ENCODE data around the gene ECT2L. TPM values are rescaled to one million over a fixed set of nuclear protein-coding genes. Genes with fewer than 3 reads are reported as not detected.

The ECT2L gene
- total RNA-seq, 1 experiment from 2014 or later: not detected

- H3K4me2 ChIP-seq (ENCODE audit: low read length): no peak overlapping the region
- POLR2A ChIA-PET: no interaction called here
- no peaks in the 10 kb centered on the region for H3K9me2 ChIP-seq (ENCODE audit: insufficient read depth)
- no peaks in the 10 kb centered on the region for H4K20me1 ChIP-seq (ENCODE audit: insufficient read depth)
- no peak for TF ChIP-seq ZNF274 (IDR thresholded peaks at IDR 0.05; ENCODE audit: low read depth, low read length)
- no peak for TF ChIP-seq REST (IDR thresholded peaks at IDR 0.05; ENCODE audit: low read depth)
- TF ChIP-seq EZH2phosphoT487 (IDR thresholded peaks at IDR 0.05; ENCODE audit: borderline replicate concordance): no peak
- TF ChIP-seq CBX3 (IDR thresholded peaks at IDR 0.05; ENCODE audit: low read depth): no peak
- no peak for TF ChIP-seq ATF3 (IDR thresholded peaks at IDR 0.05)
- no peak for TF ChIP-seq POLR2A (IDR thresholded peaks at IDR 0.05; ENCODE audit: borderline replicate concordance, extremely low read depth, insufficient read depth, insufficient read length)
- TF ChIP-seq YY1 (IDR thresholded peaks at IDR 0.05; ENCODE audit: extremely low read depth, insufficient replicate concordance, low read depth, low read length): no peak
- no peak for TF ChIP-seq ELF1 (IDR thresholded peaks at IDR 0.05; ENCODE audit: borderline replicate concordance, low read depth)
- TF ChIP-seq POLR2AphosphoS5 (IDR thresholded peaks at IDR 0.05; ENCODE audit: low read depth, low read length): no peak
- no peak for TF ChIP-seq EZH2 (IDR thresholded peaks at IDR 0.05)
- no peak for TF ChIP-seq ZBTB33 (IDR thresholded peaks at IDR 0.05; ENCODE audit: extremely low read depth, insufficient replicate concordance, low read length)
- TF ChIP-seq RAD21 (IDR thresholded peaks at IDR 0.05; ENCODE audit: low read depth): no peak
- TF ChIP-seq EGR1 (IDR thresholded peaks at IDR 0.05; ENCODE audit: low read depth): no peak
- TF ChIP-seq JUND (IDR thresholded peaks at IDR 0.05): no peak
- no peak for TF ChIP-seq TCF7L2 (IDR thresholded peaks at IDR 0.05; ENCODE audit: borderline replicate concordance, extremely low read depth, insufficient read depth, insufficient read length)
- no peak for TF ChIP-seq CTCF (IDR thresholded peaks at IDR 0.05 in 2 of 3, conservative IDR thresholded peaks at IDR 0.05 in 1 of 3; ENCODE audit: borderline replicate concordance in 1 of 3, insufficient read depth in 1 of 3, low read depth in 2 of 3, low read length in 2 of 3)
- H3K9ac ChIP-seq (ENCODE audit: low read length): no peak overlapping the region
- DNase-seq (ENCODE audit: low read depth, low spot score): no peak
- RAD21 ChIA-PET (ENCODE audit: low non-redundant PET in 1 of 2, low total read pairs in 2 of 2, uncharacterized antibody in 2 of 2, unreplicated experiment in 2 of 2): no interaction called here
- H3K4me1 ChIP-seq (ENCODE audit: control insufficient read depth in 1 of 2, insufficient read depth in 2 of 2, low read length in 2 of 2): no peaks in the 10 kb centered on the region
- intact Hi-C loops (cut with micrococcal nuclease): no loop called here
- H3K27ac ChIP-seq (ENCODE audit: low read depth, low read length): no peak overlapping the region
- no peaks in the 10 kb centered on the region for H3K36me3 ChIP-seq (ENCODE audit: control insufficient read depth in 1 of 2, insufficient read depth in 2 of 2, low read length in 2 of 2)
- no peaks in the 10 kb centered on the region for H3K9me3 ChIP-seq (ENCODE audit: control insufficient read depth in 1 of 2, insufficient read depth in 1 of 2, low read depth in 1 of 2, low read length in 2 of 2)
- BruUV-seq (replicated peaks): no TSS peak
- H2AFZ ChIP-seq (ENCODE audit: low read depth, low read length, poor library complexity, severe bottlenecking): no peak overlapping the region
- no peak overlapping the region for H3K4me3 ChIP-seq (replicated peaks in 1 of 2; ENCODE audit: low read depth in 1 of 2, low read length in 2 of 2)
- H3K27me3 ChIP-seq (ENCODE audit: insufficient read depth, low read length): no peaks in the 10 kb centered on the region
- CTCF ChIA-PET: no interaction called here
- no peaks in the 10 kb centered on the region for H3K79me2 ChIP-seq (ENCODE audit: insufficient read depth, low read length)
- no peak for ATAC-seq
Observed at GRCh38 chr6:138862456-138862855, 66.6 kb downstream of the ECT2L start.
